ENCODE measurements around the gene CSNK1E. TPM values are rescaled to one million over a fixed set of nuclear protein-coding genes. Genes with fewer than 3 reads are reported as not detected.

CSNK1E gene
- total and polyA plus RNA-seq, 2 experiments from 2014 or later: 46.9 to 130 TPM

- WGBS, 2 experiments (ENCODE audit: low coverage in 1 of 2, low lambda C conversion rate in 2 of 2, missing lambda C conversion rate in 2 of 2): 69 to 74% methylated on average over 21 to 22 of the region's 25 CpGs
These were observed 18.8 kb downstream of the CSNK1E start for GRCh38 chr22:38298312-38299005.

GRCh38 chr22:38296372-38296771 is 20.9 kb downstream of the CSNK1E start:
- H3K27me3 ChIP-seq (replicated peaks; ENCODE audit: insufficient read depth): no peaks in the 10 kb centered on the region
- no peaks in the 10 kb centered on the region for H3K9me2 ChIP-seq (ENCODE audit: insufficient read depth)
- no peak overlapping the region for H3K4me2 ChIP-seq (ENCODE audit: unreplicated experiment)
- H3K9me3 ChIP-seq (ENCODE audit: low read depth): no peaks in the 10 kb centered on the region
- H3K27ac ChIP-seq: peak overlapping the region; percentile 25; the same call in 1 of the 2 replicates
- H3K4me1 ChIP-seq (ENCODE audit: insufficient read depth): no peaks in the 10 kb centered on the region
- peaks cover 90% of the 10 kb centered on the region for H3K79me2 ChIP-seq (ENCODE audit: insufficient read depth)
- peaks cover 59% of the 10 kb centered on the region for H3K36me3 ChIP-seq (ENCODE audit: low read depth)
- DNase-seq: peak; percentile 51
- TF ChIP-seq EZH2phosphoT487 (IDR thresholded peaks at IDR 0.05; ENCODE audit: insufficient read depth, low read depth) (no peak), EZH2 (IDR thresholded peaks at IDR 0.05; ENCODE audit: insufficient read depth, poor library complexity, severe bottlenecking) (no peak)
- in situ Hi-C loops (cut with MboI): no loop called here
- no peak overlapping the region for H3K9ac ChIP-seq
- no peaks in the 10 kb centered on the region for H3F3A ChIP-seq (ENCODE audit: insufficient read depth)
- H4K20me1 ChIP-seq (ENCODE audit: insufficient read depth): no peaks in the 10 kb centered on the region
- WGBS, 2 experiments (ENCODE audit: low coverage in 1 of 2, low lambda C conversion rate in 2 of 2, missing lambda C conversion rate in 2 of 2): 52 to 57% methylated on average over 4 of the region's 4 CpGs
- H2AFZ ChIP-seq: no peak overlapping the region
- no peak overlapping the region for H3K4me3 ChIP-seq

More at GRCh38 chr22:38298312-38299005, 18.8 kb downstream of the CSNK1E start:
- H4K20me1 ChIP-seq (ENCODE audit: insufficient read depth): no peaks in the 10 kb centered on the region
- DNase-seq: peak; percentile 91
- no peaks in the 10 kb centered on the region for H3K9me3 ChIP-seq (ENCODE audit: low read depth)
- no peak overlapping the region for H2AFZ ChIP-seq
- no peak for TF ChIP-seq EZH2 (IDR thresholded peaks at IDR 0.05; ENCODE audit: insufficient read depth, poor library complexity, severe bottlenecking)
- no peak for TF ChIP-seq EZH2phosphoT487 (IDR thresholded peaks at IDR 0.05; ENCODE audit: insufficient read depth, low read depth)
- H3K9ac ChIP-seq: 0 out of 2 replicates have a peak overlapping the region, but pooled peaks have one; percentile 35
- peaks cover under 1% of the 10 kb centered on the region; the same call in 1 of the 2 replicates for H3K4me1 ChIP-seq (ENCODE audit: insufficient read depth)
- H3F3A ChIP-seq (ENCODE audit: insufficient read depth): no peaks in the 10 kb centered on the region
- peaks cover 99% of the 10 kb centered on the region for H3K79me2 ChIP-seq (ENCODE audit: insufficient read depth)
- H3K27ac ChIP-seq: peak overlapping the region; percentile 55
- in situ Hi-C loops (cut with MboI): no loop called here
- H3K4me3 ChIP-seq: no peak overlapping the region
- peaks cover 61% of the 10 kb centered on the region; the same call in 1 of the 2 replicates for H3K36me3 ChIP-seq (ENCODE audit: low read depth)
- no peaks in the 10 kb centered on the region for H3K9me2 ChIP-seq (ENCODE audit: insufficient read depth)
- no peaks in the 10 kb centered on the region for H3K27me3 ChIP-seq (replicated peaks; ENCODE audit: insufficient read depth)
- no peak overlapping the region for H3K4me2 ChIP-seq (ENCODE audit: unreplicated experiment)

GRCh38 chr22:38295863-38296262 is 21.4 kb downstream of the CSNK1E start:
- H4K20me1 ChIP-seq (ENCODE audit: insufficient read depth): no peaks in the 10 kb centered on the region
- no peaks in the 10 kb centered on the region for H3F3A ChIP-seq (ENCODE audit: insufficient read depth)
- no peaks in the 10 kb centered on the region for H3K4me1 ChIP-seq (ENCODE audit: insufficient read depth)
- WGBS, 2 experiments (ENCODE audit: low coverage in 1 of 2, low lambda C conversion rate in 2 of 2, missing lambda C conversion rate in 2 of 2): 91 to 93% methylated on average over 9 of the region's 9 CpGs
- H3K9me3 ChIP-seq (ENCODE audit: low read depth): no peaks in the 10 kb centered on the region
- peaks cover 87% of the 10 kb centered on the region for H3K79me2 ChIP-seq (ENCODE audit: insufficient read depth)
- DNase-seq: no peak
- no peaks in the 10 kb centered on the region for H3K9me2 ChIP-seq (ENCODE audit: insufficient read depth)
- H3K4me2 ChIP-seq (ENCODE audit: unreplicated experiment): no peak overlapping the region
- H2AFZ ChIP-seq: no peak overlapping the region
- H3K9ac ChIP-seq: no peak overlapping the region
- no peak for TF ChIP-seq EZH2phosphoT487 (IDR thresholded peaks at IDR 0.05; ENCODE audit: insufficient read depth, low read depth)
- no peak for TF ChIP-seq EZH2 (IDR thresholded peaks at IDR 0.05; ENCODE audit: insufficient read depth, poor library complexity, severe bottlenecking)
- H3K27me3 ChIP-seq (replicated peaks; ENCODE audit: insufficient read depth): no peaks in the 10 kb centered on the region
- peaks cover 59% of the 10 kb centered on the region for H3K36me3 ChIP-seq (ENCODE audit: low read depth)
- H3K27ac ChIP-seq: 0 out of 2 replicates have a peak overlapping the region, but pooled peaks have one; percentile 25
- in situ Hi-C loops (cut with MboI): no loop called here
- H3K4me3 ChIP-seq: no peak overlapping the region

- H2AFZ ChIP-seq: no peak overlapping the region
- no peaks in the 10 kb centered on the region for H3K9me2 ChIP-seq (ENCODE audit: insufficient read depth)
- no peak overlapping the region for H3K27ac ChIP-seq
- DNase-seq: no peak
- 77 to 87% methylated on average over 4 to 6 of the region's 6 CpGs for WGBS, 2 experiments (ENCODE audit: low coverage in 1 of 2, low lambda C conversion rate in 2 of 2, missing lambda C conversion rate in 2 of 2)
- no peak overlapping the region for H3K4me2 ChIP-seq (ENCODE audit: unreplicated experiment)
- in situ Hi-C loops (cut with MboI): no loop called here
- H3K9ac ChIP-seq: no peak overlapping the region
- TF ChIP-seq EZH2phosphoT487 (IDR thresholded peaks at IDR 0.05; ENCODE audit: insufficient read depth, low read depth): no peak
- no peak for TF ChIP-seq EZH2 (IDR thresholded peaks at IDR 0.05; ENCODE audit: insufficient read depth, poor library complexity, severe bottlenecking)
- H3F3A ChIP-seq (ENCODE audit: insufficient read depth): no peaks in the 10 kb centered on the region
- peaks cover 61% of the 10 kb centered on the region for H3K36me3 ChIP-seq (ENCODE audit: low read depth)
- no peak overlapping the region for H3K4me3 ChIP-seq
- no peaks in the 10 kb centered on the region for H3K27me3 ChIP-seq (replicated peaks; ENCODE audit: insufficient read depth)
- H3K79me2 ChIP-seq (ENCODE audit: insufficient read depth): peaks cover 86% of the 10 kb centered on the region
- no peaks in the 10 kb centered on the region for H4K20me1 ChIP-seq (ENCODE audit: insufficient read depth)
- no peaks in the 10 kb centered on the region for H3K9me3 ChIP-seq (ENCODE audit: low read depth)
- H3K4me1 ChIP-seq (ENCODE audit: insufficient read depth): no peaks in the 10 kb centered on the region
These were observed 21.9 kb downstream of the CSNK1E start for GRCh38 chr22:38295339-38295738.

Data from GM23248 (cell line).